ENCODE results near the gene ANXA2R.
A peak's percentile ranks its signal among the peaks of the same experiment; 100 is the strongest.

DNA sequence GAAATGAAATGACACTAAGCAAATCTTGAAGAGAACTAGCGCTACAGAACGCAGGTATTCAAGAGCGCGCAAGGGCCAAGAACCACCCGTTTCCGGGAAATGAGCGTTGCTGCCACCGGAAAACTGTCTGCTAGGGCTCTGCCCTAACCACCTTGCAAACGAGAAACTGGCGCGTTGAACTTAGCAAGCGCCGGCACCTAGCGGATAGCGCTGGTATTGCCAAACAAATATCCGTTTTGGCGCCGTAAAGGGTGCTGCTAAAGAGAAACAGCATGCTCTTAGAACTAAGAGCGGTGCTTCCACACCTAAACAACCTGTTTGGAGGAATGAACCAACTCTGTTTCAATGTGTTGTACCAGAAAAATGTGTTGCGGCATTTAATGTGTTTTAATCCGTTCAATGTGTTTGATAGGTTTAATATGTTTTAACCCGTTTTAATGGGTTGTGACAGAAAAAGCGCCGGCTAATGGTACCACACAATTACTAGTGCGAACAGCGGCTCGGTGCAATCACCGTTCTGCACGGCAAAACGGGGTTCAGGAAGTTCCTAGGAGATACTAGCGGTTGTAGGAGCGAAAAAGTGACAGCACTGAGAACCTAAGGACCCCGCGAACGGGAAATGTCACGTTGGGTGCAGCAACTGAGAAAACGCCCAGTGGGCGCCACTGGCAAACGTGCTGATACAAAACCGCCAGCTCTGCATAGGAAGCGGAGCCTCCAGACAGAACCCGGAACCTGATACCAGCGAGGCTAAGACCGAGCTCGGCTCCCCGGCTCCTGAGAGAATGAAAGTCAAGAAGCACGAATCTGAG, at the start of gene ANXA2R:
- TF ChIP-seq ZNF644 (tag; IDR thresholded peaks at IDR 0.05; ENCODE audit: low read depth) (no peak), NFE2L1 (tag; IDR thresholded peaks at IDR 0.05; ENCODE audit: borderline replicate concordance, low read depth) (no peak), MAFG (tag; conservative IDR thresholded peaks at IDR 0.05) (0 out of 2 replicates have a peak, but pooled peaks have one; percentile 19)

Data from K562 (cell line).